H1 (cell line): ENCODE data around the gene HIVEP2. TPM values are rescaled to one million over a fixed set of nuclear protein-coding genes. Genes with fewer than 3 reads are reported as not detected.

Experiments
- CTCF ChIP-seq, 3 experiments: IDR thresholded peaks; 1 replicate in 2 of 3; 2 replicates in 1 of 3; pipeline versions ENCODE4 v1.5.1 to v1.6.1; 2011; ENCODE audit warnings: low read length in 3 of 3, mild to moderate bottlenecking in 3 of 3, inconsistent platforms in 2 of 3, low read depth in 1 of 3, moderate library complexity in 1 of 3; ENCODE audit not compliant: insufficient read depth in 1 of 3; ENCODE audit errors: control extremely low read depth in 1 of 3
- RBBP5 ChIP-seq: IDR thresholded peaks from 2 replicates; pipeline ENCODE4 v1.7.1; 2012; ENCODE audit warnings: low read depth, mild to moderate bottlenecking, inconsistent platforms, low read length, moderate library complexity, borderline replicate concordance
- SAP30 ChIP-seq: fragments of 300-600 bp; sonication (generic); IDR thresholded peaks from 2 replicates; pipeline ENCODE4 v1.7.1; 2012; ENCODE audit warnings: low read length, moderate library complexity, mild to moderate bottlenecking, inconsistent platforms; ENCODE audit not compliant: insufficient read depth, insufficient replicate concordance
- SIRT6 ChIP-seq: IDR thresholded peaks from one replicate; pipeline ENCODE4 v1.7.1; 2012; ENCODE audit warnings: low read length, inconsistent platforms
- SRF ChIP-seq: IDR thresholded peaks from 2 replicates; pipeline ENCODE4 v1.6.1; 2011; ENCODE audit warnings: mild to moderate bottlenecking, low read depth, low read length, moderate library complexity
- TAF1 ChIP-seq: IDR thresholded peaks from 2 replicates; pipeline ENCODE4 v1.6.1; 2011; ENCODE audit warnings: mild to moderate bottlenecking, low read depth, low read length
- polyA plus RNA-seq, 7 experiments: library from polyadenylated mRNA; depleted of rRNA in 3 of 7; stranded (reverse) in 5 of 7; unstranded in 2 of 7; fragments of >200 nt in 5 of 7; fragments of 200-250 nt in 2 of 7; gene quantifications; 1 replicate in 5 of 7; 2 replicates in 1 of 7; 4 replicates in 1 of 7; pipeline versions ENCODE4 v1.2.1 to v1.2.3, GENCODE V29; 2011 to 2013; ENCODE audit warnings: missing spikeins in 2 of 7, mixed read lengths in 2 of 7
- total RNA-seq: library from RNA; stranded (reverse); fragmentation: NEBNext Ultra II Directional; extraction: Animal tissue kit (Norgen Biotek cat#: 25700); gene quantifications from 2 replicates; pipeline ENCODE4 v1.2.1, GENCODE V29; 2021
- TF ChIP-seq, protein P1 (sequence below): fragments of 300-600 bp; sonication (generic); IDR thresholded peaks from 2 replicates; pipeline ENCODE4 v1.7.1; 2012; ENCODE audit warnings: low read length, moderate library complexity, mild to moderate bottlenecking, inconsistent platforms; ENCODE audit not compliant: insufficient replicate concordance
- TF ChIP-seq, protein P2 (sequence below): IDR thresholded peaks from 2 replicates; pipeline ENCODE4 v1.6.1; 2012; ENCODE audit warnings: inconsistent platforms

Gene HIVEP2
- total and polyA plus RNA-seq, 2 of the 8 experiments (the other 6 are each of a cell fraction or from before 2014, with no cell fraction given): 2.2 to 6.1 TPM

DNA sequence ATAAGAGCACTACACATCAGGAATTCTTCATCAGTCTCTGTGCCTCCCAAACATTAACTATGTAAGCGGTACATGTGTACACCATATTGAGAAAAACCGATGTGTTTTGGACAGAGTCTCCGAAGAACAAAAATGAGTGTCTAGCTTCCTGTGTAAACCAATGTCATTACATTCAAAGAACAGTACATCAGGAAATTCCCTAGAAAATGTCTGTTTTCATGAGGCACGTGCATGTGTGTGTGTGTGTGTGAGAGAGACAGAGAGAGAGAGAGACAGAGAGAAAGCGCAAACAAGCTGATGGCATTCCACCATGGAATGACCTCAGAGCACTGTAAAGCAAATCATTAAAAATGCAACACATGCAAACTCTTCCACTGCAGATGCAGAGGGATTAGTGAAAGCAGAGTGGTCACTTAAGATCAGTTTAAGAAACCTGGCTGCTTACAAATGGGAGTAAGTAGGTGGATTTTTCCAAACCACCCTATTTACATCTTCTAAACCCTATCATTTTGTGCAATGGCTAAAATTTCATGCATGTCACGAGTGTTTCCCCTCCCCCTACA, 133.9 kb downstream of the HIVEP2 start (continued):
- TF ChIP-seq, protein P1, sequence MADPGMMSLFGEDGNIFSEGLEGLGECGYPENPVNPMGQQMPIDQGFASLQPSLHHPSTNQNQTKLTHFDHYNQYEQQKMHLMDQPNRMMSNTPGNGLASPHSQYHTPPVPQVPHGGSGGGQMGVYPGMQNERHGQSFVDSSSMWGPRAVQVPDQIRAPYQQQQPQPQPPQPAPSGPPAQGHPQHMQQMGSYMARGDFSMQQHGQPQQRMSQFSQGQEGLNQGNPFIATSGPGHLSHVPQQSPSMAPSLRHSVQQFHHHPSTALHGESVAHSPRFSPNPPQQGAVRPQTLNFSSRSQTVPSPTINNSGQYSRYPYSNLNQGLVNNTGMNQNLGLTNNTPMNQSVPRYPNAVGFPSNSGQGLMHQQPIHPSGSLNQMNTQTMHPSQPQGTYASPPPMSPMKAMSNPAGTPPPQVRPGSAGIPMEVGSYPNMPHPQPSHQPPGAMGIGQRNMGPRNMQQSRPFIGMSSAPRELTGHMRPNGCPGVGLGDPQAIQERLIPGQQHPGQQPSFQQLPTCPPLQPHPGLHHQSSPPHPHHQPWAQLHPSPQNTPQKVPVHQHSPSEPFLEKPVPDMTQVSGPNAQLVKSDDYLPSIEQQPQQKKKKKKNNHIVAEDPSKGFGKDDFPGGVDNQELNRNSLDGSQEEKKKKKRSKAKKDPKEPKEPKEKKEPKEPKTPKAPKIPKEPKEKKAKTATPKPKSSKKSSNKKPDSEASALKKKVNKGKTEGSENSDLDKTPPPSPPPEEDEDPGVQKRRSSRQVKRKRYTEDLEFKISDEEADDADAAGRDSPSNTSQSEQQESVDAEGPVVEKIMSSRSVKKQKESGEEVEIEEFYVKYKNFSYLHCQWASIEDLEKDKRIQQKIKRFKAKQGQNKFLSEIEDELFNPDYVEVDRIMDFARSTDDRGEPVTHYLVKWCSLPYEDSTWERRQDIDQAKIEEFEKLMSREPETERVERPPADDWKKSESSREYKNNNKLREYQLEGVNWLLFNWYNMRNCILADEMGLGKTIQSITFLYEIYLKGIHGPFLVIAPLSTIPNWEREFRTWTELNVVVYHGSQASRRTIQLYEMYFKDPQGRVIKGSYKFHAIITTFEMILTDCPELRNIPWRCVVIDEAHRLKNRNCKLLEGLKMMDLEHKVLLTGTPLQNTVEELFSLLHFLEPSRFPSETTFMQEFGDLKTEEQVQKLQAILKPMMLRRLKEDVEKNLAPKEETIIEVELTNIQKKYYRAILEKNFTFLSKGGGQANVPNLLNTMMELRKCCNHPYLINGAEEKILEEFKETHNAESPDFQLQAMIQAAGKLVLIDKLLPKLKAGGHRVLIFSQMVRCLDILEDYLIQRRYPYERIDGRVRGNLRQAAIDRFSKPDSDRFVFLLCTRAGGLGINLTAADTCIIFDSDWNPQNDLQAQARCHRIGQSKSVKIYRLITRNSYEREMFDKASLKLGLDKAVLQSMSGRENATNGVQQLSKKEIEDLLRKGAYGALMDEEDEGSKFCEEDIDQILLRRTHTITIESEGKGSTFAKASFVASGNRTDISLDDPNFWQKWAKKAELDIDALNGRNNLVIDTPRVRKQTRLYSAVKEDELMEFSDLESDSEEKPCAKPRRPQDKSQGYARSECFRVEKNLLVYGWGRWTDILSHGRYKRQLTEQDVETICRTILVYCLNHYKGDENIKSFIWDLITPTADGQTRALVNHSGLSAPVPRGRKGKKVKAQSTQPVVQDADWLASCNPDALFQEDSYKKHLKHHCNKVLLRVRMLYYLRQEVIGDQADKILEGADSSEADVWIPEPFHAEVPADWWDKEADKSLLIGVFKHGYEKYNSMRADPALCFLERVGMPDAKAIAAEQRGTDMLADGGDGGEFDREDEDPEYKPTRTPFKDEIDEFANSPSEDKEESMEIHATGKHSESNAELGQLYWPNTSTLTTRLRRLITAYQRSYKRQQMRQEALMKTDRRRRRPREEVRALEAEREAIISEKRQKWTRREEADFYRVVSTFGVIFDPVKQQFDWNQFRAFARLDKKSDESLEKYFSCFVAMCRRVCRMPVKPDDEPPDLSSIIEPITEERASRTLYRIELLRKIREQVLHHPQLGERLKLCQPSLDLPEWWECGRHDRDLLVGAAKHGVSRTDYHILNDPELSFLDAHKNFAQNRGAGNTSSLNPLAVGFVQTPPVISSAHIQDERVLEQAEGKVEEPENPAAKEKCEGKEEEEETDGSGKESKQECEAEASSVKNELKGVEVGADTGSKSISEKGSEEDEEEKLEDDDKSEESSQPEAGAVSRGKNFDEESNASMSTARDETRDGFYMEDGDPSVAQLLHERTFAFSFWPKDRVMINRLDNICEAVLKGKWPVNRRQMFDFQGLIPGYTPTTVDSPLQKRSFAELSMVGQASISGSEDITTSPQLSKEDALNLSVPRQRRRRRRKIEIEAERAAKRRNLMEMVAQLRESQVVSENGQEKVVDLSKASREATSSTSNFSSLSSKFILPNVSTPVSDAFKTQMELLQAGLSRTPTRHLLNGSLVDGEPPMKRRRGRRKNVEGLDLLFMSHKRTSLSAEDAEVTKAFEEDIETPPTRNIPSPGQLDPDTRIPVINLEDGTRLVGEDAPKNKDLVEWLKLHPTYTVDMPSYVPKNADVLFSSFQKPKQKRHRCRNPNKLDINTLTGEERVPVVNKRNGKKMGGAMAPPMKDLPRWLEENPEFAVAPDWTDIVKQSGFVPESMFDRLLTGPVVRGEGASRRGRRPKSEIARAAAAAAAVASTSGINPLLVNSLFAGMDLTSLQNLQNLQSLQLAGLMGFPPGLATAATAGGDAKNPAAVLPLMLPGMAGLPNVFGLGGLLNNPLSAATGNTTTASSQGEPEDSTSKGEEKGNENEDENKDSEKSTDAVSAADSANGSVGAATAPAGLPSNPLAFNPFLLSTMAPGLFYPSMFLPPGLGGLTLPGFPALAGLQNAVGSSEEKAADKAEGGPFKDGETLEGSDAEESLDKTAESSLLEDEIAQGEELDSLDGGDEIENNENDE: no peak
- no peak for TF ChIP-seq SAP30
- no peak for TF ChIP-seq TAF1
- no peak for TF ChIP-seq CTCF (IDR thresholded peaks at IDR 0.05; ENCODE audit: control extremely low read depth in 1 of 3, insufficient read depth in 1 of 3, low read depth in 1 of 3, low read length in 3 of 3)
- no peak for TF ChIP-seq RBBP5
- TF ChIP-seq, protein P2, sequence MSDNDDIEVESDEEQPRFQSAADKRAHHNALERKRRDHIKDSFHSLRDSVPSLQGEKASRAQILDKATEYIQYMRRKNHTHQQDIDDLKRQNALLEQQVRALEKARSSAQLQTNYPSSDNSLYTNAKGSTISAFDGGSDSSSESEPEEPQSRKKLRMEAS: no peak
- TF ChIP-seq SIRT6: no peak
- TF ChIP-seq SRF: no peak
